AG08395 (cell line): ENCODE results near the gene ZNF646.
A peak's percentile ranks its signal among the peaks of the same experiment; 100 is the strongest.

Experiments
- DNase-seq: peaks from one replicate; pipeline ENCODE4 v3.0.0; 2012; ENCODE audit warnings: mixed read lengths, low spot score

Gene ZNF646

GRCh38 chr16:31108035-31108793 is 34.0 kb downstream of the ZNF646 start, which contains the start of gene BCKDK:
TSS of gene BCKDK (plus strand) at chr16:31108386. CDS start at chr16:31109224, 838 bp downstream.
- peak; percentile 85 for DNase-seq

DNA sequence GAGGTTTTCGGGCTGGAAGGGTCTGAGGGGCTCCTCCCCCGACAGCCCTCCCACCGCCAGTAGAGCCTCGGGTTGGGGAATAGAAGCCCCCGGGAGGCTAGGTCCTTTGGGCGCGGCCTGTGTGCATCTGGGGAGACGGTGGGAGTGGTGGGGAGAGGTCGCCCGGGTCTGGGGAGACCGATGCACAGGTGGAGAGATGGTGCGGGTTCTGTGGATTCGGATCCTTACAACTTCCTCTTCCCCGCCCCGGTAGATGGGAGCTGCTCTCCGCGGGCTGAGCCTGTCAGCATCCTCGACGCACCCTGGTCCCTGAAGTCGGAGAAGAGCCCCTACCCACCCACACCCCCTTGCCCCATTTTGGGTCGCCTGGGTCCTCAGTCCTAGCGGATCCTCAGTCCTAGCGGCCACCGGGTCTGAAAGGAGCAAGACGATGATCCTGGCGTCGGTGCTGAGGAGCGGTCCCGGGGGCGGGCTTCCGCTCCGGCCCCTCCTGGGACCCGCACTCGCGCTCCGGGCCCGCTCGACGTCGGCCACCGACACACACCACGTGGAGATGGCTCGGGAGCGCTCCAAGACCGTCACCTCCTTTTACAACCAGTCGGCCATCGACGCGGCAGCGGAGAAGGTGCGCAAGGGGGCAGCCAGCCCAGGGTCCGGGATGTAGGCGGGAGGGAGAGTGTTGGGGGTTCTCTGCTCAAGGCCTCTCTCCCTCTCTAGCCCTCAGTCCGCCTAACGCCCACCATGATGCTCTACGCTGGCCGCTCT is 34.8 kb downstream of the ZNF646 start:
- no peak for DNase-seq

DNA sequence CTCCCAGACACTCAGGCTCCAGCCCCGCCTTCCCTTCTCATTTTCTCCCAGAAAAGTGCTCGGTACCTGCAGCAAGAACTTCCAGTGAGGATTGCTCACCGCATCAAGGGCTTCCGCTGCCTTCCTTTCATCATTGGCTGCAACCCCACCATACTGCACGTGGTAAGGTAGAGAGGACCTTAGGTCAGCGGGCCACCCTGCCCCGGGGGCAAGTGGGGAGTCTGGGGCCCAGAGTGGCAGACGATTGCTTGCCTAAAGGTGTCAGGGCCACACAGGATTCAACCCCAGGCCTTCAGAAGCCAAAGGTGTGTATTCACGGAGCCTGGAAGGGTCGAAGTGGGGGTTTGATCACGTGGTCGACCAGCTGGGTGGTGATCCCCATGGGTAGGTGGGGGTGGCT is 35.4 kb downstream of the ZNF646 start:
- no peak for DNase-seq

DNA sequence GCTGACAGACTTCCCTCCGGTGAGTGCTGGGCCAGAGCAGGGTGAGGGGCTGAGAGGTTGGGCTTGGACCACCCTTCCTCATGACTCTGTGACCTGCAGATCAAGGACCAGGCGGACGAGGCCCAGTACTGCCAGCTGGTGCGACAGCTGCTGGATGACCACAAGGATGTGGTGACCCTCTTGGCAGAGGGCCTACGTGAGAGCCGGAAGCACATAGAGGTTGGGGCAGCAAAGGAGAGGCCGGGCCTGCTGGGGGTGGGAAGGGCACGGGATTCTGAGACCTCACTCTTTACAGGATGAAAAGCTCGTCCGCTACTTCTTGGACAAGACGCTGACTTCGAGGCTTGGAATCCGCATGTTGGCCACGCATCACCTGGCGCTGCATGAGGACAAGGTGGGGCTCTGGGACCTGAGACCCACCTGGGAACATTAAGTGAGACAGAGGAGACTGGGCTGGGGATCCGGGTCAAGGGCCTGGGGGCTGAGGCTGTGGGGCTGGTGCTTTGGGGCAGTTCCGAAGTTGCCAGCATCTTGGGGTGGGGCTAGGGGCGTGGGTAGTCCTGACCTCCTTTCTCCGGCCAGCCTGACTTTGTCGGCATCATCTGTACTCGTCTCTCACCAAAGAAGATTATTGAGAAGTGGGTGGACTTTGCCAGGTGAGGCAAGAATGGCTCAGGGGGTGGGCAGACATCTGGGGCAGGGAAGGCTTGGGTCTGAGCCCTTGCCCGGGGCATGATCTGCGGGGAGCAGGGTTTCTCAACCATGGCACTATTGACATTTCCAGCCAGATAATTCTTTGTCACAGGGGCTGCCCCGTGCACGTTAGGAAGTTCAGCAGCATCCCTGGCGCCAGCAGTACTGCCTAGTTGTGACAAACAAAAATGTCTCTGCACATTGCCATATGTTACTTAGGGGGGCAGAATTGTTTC is 36.1 kb downstream of the ZNF646 start:
- DNase-seq, result no peak

GRCh38 chr16:31111881-31112466 is 37.8 kb downstream of the ZNF646 start:
- no peak for DNase-seq

GRCh38 chr16:31112711-31113110 is 38.5 kb downstream of the ZNF646 start:
- no peak for DNase-seq

- DNase-seq, result no peak
Observed at GRCh38 chr16:31113121-31114120, 39.2 kb downstream of the ZNF646 start.

- DNase-seq, result no peak
Observed at GRCh38 chr16:31114468-31114867, 40.2 kb downstream of the ZNF646 start.

GRCh38 chr16:31117384-31118222 is 43.4 kb downstream of the ZNF646 start, which contains the start of gene KAT8:
TSS of gene KAT8 (plus strand) at chr16:31117664. CDS start at chr16:31117682, 18 bp downstream.
- peak; percentile 97 for DNase-seq

DNA sequence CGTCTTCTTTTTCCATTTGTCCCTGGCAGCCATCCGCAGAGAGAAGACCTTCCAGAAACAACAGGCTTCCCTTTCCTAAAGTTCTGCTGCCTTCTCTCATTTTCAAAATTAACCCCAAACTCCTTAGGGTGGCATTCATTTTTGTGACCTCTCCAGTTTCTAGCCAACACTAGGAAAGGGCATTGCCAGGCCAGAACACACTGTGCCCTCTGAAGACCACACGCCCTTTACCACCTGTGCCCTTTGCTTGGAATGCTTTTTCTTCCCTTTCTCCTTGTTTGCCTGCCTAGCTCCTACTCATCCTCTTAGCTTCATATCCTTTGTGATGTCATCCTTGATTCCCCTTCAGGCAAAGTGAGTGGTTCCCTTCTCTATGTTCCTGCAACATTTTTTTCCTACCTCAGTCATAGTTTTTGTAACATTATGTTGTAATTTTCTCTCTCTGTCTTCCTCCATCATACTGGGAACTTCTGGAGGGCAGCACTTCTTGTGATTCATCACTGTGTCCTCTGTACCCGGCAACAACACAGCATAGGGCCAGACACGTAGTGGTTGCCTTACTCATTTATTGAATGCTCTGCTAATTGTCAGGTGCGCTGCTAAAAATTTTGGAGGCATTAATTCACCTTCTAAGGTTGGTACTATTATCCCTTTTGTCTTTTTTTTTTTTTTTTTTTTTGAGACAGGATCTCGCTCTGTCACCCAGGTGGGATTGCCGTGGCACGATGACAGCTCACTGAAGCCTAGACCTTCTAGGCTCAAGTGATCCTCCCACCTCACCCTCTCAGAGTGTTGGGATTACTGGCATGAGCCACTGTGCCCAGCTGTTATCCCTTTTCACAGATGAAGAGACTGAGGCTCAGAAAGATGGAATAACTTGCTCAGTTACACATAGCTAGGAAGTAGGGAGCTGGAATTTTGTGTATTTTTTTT is 44.3 kb downstream of the ZNF646 start:
- peak; percentile 66 for DNase-seq

DNA sequence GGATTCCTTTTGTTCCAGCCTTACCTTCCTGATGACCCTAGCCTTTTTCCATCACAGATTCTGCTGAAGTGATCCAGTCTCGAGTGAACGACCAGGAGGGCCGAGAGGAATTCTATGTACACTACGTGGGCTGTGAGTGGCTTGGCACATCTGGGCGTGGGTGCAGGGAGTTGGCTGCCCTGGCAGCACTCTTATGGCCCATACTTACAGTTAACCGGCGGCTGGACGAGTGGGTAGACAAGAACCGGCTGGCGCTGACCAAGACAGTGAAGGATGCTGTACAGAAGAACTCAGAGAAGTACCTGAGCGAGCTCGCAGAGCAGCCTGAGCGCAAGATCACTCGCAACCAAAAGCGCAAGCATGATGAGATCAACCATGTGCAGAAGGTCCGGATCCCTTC is 45.9 kb downstream of the ZNF646 start:
- DNase-seq, result no peak

GRCh38 chr16:31125844-31126243 is 51.6 kb downstream of the ZNF646 start:
- no peak for DNase-seq

DNA sequence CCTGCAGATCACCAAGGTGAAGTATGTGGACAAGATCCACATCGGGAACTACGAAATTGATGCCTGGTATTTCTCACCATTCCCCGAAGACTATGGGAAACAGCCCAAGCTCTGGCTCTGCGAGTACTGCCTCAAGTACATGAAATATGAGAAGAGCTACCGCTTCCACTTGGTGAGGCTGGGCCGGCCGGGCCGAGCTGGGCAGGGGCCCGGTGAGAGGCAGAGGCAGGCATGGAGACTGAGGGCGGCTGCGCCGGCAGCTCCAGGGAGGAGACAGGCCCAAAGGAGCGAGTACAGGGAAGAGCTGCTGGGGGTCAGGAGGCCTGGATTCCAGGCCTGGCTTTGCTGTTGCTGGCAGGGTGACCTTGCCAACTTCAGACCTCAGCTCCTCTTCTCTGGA is 53.0 kb downstream of the ZNF646 start:
- no peak for DNase-seq

GRCh38 chr16:31128711-31129567 is 54.7 kb downstream of the ZNF646 start:
- DNase-seq, result no peak

DNA sequence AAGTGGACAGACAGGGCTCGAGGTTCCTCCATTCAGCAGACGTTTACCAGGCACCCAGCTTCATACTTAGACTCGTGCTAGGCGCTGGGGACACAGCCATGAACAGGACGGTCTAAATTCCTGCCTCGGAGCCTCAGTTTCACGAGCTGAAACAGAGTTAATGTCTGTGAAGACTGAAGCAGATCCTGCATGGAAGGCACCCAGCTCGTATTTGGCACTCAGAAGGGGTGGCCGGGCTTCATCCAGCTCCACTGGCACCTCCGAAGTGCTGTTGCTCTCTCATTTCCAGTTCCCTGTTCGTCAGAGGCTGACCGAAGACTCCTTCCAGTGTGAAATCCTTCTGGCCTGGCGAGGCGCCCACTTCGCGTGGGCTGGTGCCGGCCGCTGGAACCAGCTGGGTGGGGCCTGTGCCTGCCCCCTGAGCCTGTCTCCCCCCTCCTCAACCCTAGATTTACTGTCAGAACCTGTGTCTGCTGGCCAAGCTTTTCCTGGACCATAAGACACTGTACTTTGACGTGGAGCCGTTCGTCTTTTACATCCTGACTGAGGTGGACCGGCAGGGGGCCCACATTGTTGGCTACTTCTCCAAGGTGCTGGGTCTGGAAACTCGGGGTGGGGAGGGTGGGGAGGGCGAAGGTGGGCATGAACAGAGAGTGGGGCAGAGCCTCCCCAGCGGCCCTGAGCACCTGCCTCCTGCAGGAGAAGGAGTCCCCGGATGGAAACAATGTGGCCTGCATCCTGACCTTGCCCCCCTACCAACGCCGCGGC is 55.5 kb downstream of the ZNF646 start:
- no peak for DNase-seq

GRCh38 chr16:31130336-31130891 is 56.2 kb downstream of the ZNF646 start:
- DNase-seq, result no peak
